GM19193 (cell line): ENCODE results near the gene PSMD7.

Experiments used
- POLR2A ChIP-seq: IDR thresholded peaks from 4 replicates; pipeline ENCODE4 v1.6.1; 2011; ENCODE audit not compliant: insufficient read depth, insufficient read length; ENCODE audit errors: extremely low read depth

PSMD7 gene

GRCh38 chr16:74296432-74297144 is at the start of gene PSMD7:
Gene PSMD7 (plus strand): TSS chr16:74296814. CDS start chr16:74296915, 101 bp downstream.
- peak; percentile 90 for TF ChIP-seq POLR2A

GRCh38 chr16:74249254-74249653 is 47.4 kb upstream of the PSMD7 start:
- TF ChIP-seq POLR2A = no peak

- no peak for TF ChIP-seq POLR2A
Observed at GRCh38 chr16:74249846-74250245, 46.8 kb upstream of the PSMD7 start.

- no peak for TF ChIP-seq POLR2A
Observed at GRCh38 chr16:74252329-74252728, 44.3 kb upstream of the PSMD7 start.

GRCh38 chr16:74253161-74253938 is 43.3 kb upstream of the PSMD7 start:
- TF ChIP-seq POLR2A = no peak

GRCh38 chr16:74257061-74257460 is 39.6 kb upstream of the PSMD7 start:
- TF ChIP-seq POLR2A = no peak

GRCh38 chr16:74261068-74261467 is 35.5 kb upstream of the PSMD7 start:
- no peak for TF ChIP-seq POLR2A

- no peak for TF ChIP-seq POLR2A
Observed at GRCh38 chr16:74264811-74265210, 31.8 kb upstream of the PSMD7 start.

GRCh38 chr16:74268372-74268782 is 28.2 kb upstream of the PSMD7 start:
- TF ChIP-seq POLR2A = no peak

- no peak for TF ChIP-seq POLR2A
Observed at GRCh38 chr16:74271872-74272271, 24.7 kb upstream of the PSMD7 start.

- TF ChIP-seq POLR2A = no peak
Observed at GRCh38 chr16:74275031-74275636, 21.5 kb upstream of the PSMD7 start.

GRCh38 chr16:74275711-74276110 is 20.9 kb upstream of the PSMD7 start:
- TF ChIP-seq POLR2A = no peak

- TF ChIP-seq POLR2A = no peak
Observed at GRCh38 chr16:74277974-74278373, 18.6 kb upstream of the PSMD7 start.

- no peak for TF ChIP-seq POLR2A
Observed at GRCh38 chr16:74279266-74279665, 17.3 kb upstream of the PSMD7 start.

- no peak for TF ChIP-seq POLR2A
Observed at GRCh38 chr16:74279805-74280204, 16.8 kb upstream of the PSMD7 start.

GRCh38 chr16:74280448-74280847 is 16.2 kb upstream of the PSMD7 start:
- TF ChIP-seq POLR2A = no peak

- TF ChIP-seq POLR2A = no peak
Observed at GRCh38 chr16:74281300-74281699, 15.3 kb upstream of the PSMD7 start.

- no peak for TF ChIP-seq POLR2A
Observed at GRCh38 chr16:74283716-74284115, 12.9 kb upstream of the PSMD7 start.
